K562 (cell line): ENCODE results near the gene PHF20. TPM values are rescaled to one million over a fixed set of nuclear protein-coding genes. Genes with fewer than 3 reads are reported as not detected.

Source experiments
- CCNT2 ChIP-seq: IDR thresholded peaks from 2 replicates; pipeline ENCODE4 v1.6.1; 2011; ENCODE audit warnings: borderline replicate concordance, low read depth, mild to moderate bottlenecking, moderate library complexity, mixed read lengths, low read length; ENCODE audit not compliant: insufficient read length; ENCODE audit errors: extremely low read depth
- ETV5 ChIP-seq: sonication (generic); formaldehyde crosslinking; IDR thresholded peaks from 2 replicates; pipeline ENCODE4 v1.4.0; 2020; ENCODE audit warnings: low read depth, mild to moderate bottlenecking, missing genetic modification reagents
- FOXA3 ChIP-seq, 2 experiments: fragments of 450-650 bp in 1 of 2; sonication (generic) in 1 of 2; formaldehyde crosslinking; IDR thresholded peaks in 1 of 2; conservative IDR thresholded peaks in 1 of 2; 2 replicates each; pipeline versions ENCODE4 v1.4.0 to v1.8.0; 2020 to 2022; ENCODE audit warnings: mild to moderate bottlenecking in 2 of 2, missing genetic modification reagents in 1 of 2
- LEF1 ChIP-seq: fragments of 450-650 bp; IDR thresholded peaks from 2 replicates; pipeline ENCODE4 v1.6.1; 2016; ENCODE audit warnings: mild to moderate bottlenecking
- NR2C2 ChIP-seq, 2 experiments: fragments of 200-800 bp in 1 of 2; sonication (Bioruptor generic) in 1 of 2; sonication (generic) in 1 of 2; formaldehyde crosslinking in 1 of 2; IDR thresholded peaks; 2 replicates each; pipeline versions ENCODE4 v1.6.1 to v1.8.0; 2016 to 2022; ENCODE audit warnings: mild to moderate bottlenecking in 1 of 2, missing compliant biosample characterization in 1 of 2, missing genetic modification characterization in 1 of 2, missing genetic modification reagents in 1 of 2
- PRDM10 ChIP-seq: fragments of 450-650 bp; IDR thresholded peaks from 2 replicates; pipeline ENCODE4 v1.6.1; 2018; ENCODE audit not compliant: partially characterized antibody
- REST ChIP-seq, 2 experiments: fragments of 450-650 bp; formaldehyde crosslinking in 1 of 2; IDR thresholded peaks; 2 replicates each; pipeline versions ENCODE4 v1.4.0 to v1.6.1; 2014 to 2020; ENCODE audit warnings: mild to moderate bottlenecking in 2 of 2, borderline replicate concordance in 1 of 2, low read depth in 1 of 2
- SP2 ChIP-seq: IDR thresholded peaks from 2 replicates; pipeline ENCODE4 v1.6.1; 2011; ENCODE audit warnings: mild to moderate bottlenecking, low read depth, low read length, moderate library complexity; ENCODE audit not compliant: poor library complexity, severe bottlenecking; ENCODE audit errors: extremely low read depth
- TFAP4 ChIP-seq: sonication (generic); formaldehyde crosslinking; IDR thresholded peaks from 2 replicates; pipeline ENCODE4 v1.8.0; 2022; ENCODE audit warnings: missing genetic modification reagents, mild to moderate bottlenecking, moderate library complexity, borderline replicate concordance
- THRAP3 ChIP-seq: fragments of 450-650 bp; IDR thresholded peaks from 2 replicates; pipeline ENCODE4 v1.6.1; 2016; ENCODE audit warnings: mild to moderate bottlenecking, inconsistent platforms, borderline replicate concordance
- ZNF12 ChIP-seq: sonication (generic); formaldehyde crosslinking; IDR thresholded peaks from 2 replicates; pipeline ENCODE4 v1.4.0; 2020; ENCODE audit warnings: mild to moderate bottlenecking, missing genetic modification reagents
- polyA plus RNA-seq, 8 experiments: library from polyadenylated mRNA; depleted of rRNA in 4 of 8; stranded (reverse) in 5 of 8; unstranded in 3 of 8; fragments of >200 nt; fragmentation: Nextera tagmentation in 2 of 8; fragmentation: Illumina TruSeq in 1 of 8; extraction: Ambion mirVana in 2 of 8; extraction: Trizol in 1 of 8; gene quantifications; 2 replicates each; pipeline versions ENCODE4 v1.2.1 to v1.2.3, GENCODE V29; 2011 to 2014; ENCODE audit warnings: inconsistent platforms in 1 of 8, missing spikeins in 1 of 8
- total RNA-seq, 7 experiments: library from RNA; depleted of rRNA in 6 of 7; stranded (reverse); fragments of >200 nt in 6 of 7; fragmentation: Illumina TruSeq in 2 of 7; extraction: Trizol in 2 of 7; gene quantifications; 2 replicates each; pipeline versions ENCODE4 v1.2.1 to v1.2.3, GENCODE V29; 2011 to 2021; ENCODE audit warnings: low replicate concordance in 1 of 7

PHF20 gene
- total and polyA plus RNA-seq, 9 of the 15 experiments (the other 6 are each of a cell fraction or from before 2014, with no cell fraction given), result 49.9 to 196 (median 70.7) TPM

- TF ChIP-seq CCNT2 (peak; percentile 89), LEF1 (0 out of 2 replicates have a peak, but pooled peaks have one; percentile 32), THRAP3 (no peak), REST (IDR thresholded peaks at IDR 0.05; ENCODE audit: borderline replicate concordance) (peak; percentile 68), REST (CRISPR knock-in tag; IDR thresholded peaks at IDR 0.05; ENCODE audit: low read depth) (no peak), ETV5 (CRISPR knock-in tag) (0 out of 2 replicates have a peak, but pooled peaks have one; percentile 45), SP2 (peak; percentile 83), TFAP4 (CRISPR knock-in tag) (peak; percentile 91), PRDM10 (no peak), ZNF12 (CRISPR knock-in tag) (0 out of 2 replicates have a peak, but pooled peaks have one; percentile 51), FOXA3 (CRISPR knock-in tag; conservative IDR thresholded peaks at IDR 0.05 in 1 of 2, IDR thresholded peaks at IDR 0.05 in 1 of 2) (peak in 1 of 2 experiments; percentile 60; a peak in 1 of 4 replicates), NR2C2 (CRISPR knock-in tag; IDR thresholded peaks at IDR 0.05) (peak; percentile 73; the same call in 1 of the 2 replicates), NR2C2 (tag; IDR thresholded peaks at IDR 0.05) (peak; percentile 66)
These were observed at the start of gene PHF20 (continued) for GRCh38 chr20:35771689-35772562.
